NCI-H1694 (cell line): ENCODE results near the gene GPATCH8.
A peak's percentile ranks its signal among the peaks of the same experiment; 100 is the strongest.
"Not testable (repeated sequence)": the region's sequence is repeated elsewhere in the genome, so short reads cannot be mapped to it uniquely, and the experiment has no call there.

Source experiments
- DNase-seq: peaks from one replicate; lab custom pipeline; 2025; lab: John Stamatoyannopoulos, UW

The GPATCH8 gene

GRCh38 chr17:44503147-44504029, at the start of gene GPATCH8:
GPATCH8 (minus strand) TSS chr17:44503406; CDS start chr17:44503370, 36 bp downstream.
- peak; percentile 98 for DNase-seq

- DNase-seq = no peak
Observed at GRCh38 chr17:44552361-44552760, 49.2 kb upstream of the GPATCH8 start.

- no peak for DNase-seq
Observed at GRCh38 chr17:44549686-44550085, 46.5 kb upstream of the GPATCH8 start.

GRCh38 chr17:44548376-44549230, 45.4 kb upstream of the GPATCH8 start:
- DNase-seq = no peak

GRCh38 chr17:44547625-44548267, 44.5 kb upstream of the GPATCH8 start:
- no peak for DNase-seq

- no peak for DNase-seq
Observed at GRCh38 chr17:44546671-44547606, 43.7 kb upstream of the GPATCH8 start.

GRCh38 chr17:44543905-44544523, 40.8 kb upstream of the GPATCH8 start:
- no peak for DNase-seq

GRCh38 chr17:44543213-44543904, 40.2 kb upstream of the GPATCH8 start:
- DNase-seq = no peak

- no peak for DNase-seq
Observed at GRCh38 chr17:44541884-44542581, 38.8 kb upstream of the GPATCH8 start.

- DNase-seq = no peak
Observed at GRCh38 chr17:44540246-44541084, 37.3 kb upstream of the GPATCH8 start.

- no peak for DNase-seq
Observed at GRCh38 chr17:44539673-44540072, 36.5 kb upstream of the GPATCH8 start.

- not testable (repeated sequence) for DNase-seq
Observed at GRCh38 chr17:44537922-44538321, 34.7 kb upstream of the GPATCH8 start.

- no peak for DNase-seq
Observed at GRCh38 chr17:44536090-44536953, 33.1 kb upstream of the GPATCH8 start.

GRCh38 chr17:44533533-44534246, 30.5 kb upstream of the GPATCH8 start:
- DNase-seq = peak; percentile 86

- DNase-seq = no peak
Observed at GRCh38 chr17:44530896-44531418, 27.8 kb upstream of the GPATCH8 start.

- no peak for DNase-seq
Observed at GRCh38 chr17:44529864-44530263, 26.7 kb upstream of the GPATCH8 start.

GRCh38 chr17:44527954-44528353, 24.7 kb upstream of the GPATCH8 start:
- DNase-seq = no peak
